Stimulated activated memory B cell treated with anti-CD40 and anti-IgM and Interleukin-4, amounts not matched to agents 10 μg/mL and 1 μg/mL and 100 μg/mL, for 72 hours (primary cell): Measurements from ENCODE around the gene BCAP31.

Experiments used
- ATAC-seq: fragments of 150-1000 bp; cut with Tn5 transposase; 2 replicates; pipeline ENCODE4 v1.10.0; 2021
- H3K27ac Mint-ChIP-seq: one replicate; pipeline ENCODE4 v1.8.0; 2022; ENCODE audit warnings: mild to moderate bottlenecking, mixed read lengths
- H3K27me3 Mint-ChIP-seq: one replicate; pipeline ENCODE4 v1.8.0; 2022; ENCODE audit warnings: mixed read lengths
- H3K36me3 Mint-ChIP-seq: one replicate; pipeline ENCODE4 v1.8.0; 2022; ENCODE audit warnings: mixed read lengths
- H3K4me1 Mint-ChIP-seq: one replicate; pipeline ENCODE4 v1.8.0; 2022; ENCODE audit warnings: mixed read lengths
- H3K4me3 Mint-ChIP-seq: one replicate; pipeline ENCODE4 v1.8.0; 2022; ENCODE audit warnings: mild to moderate bottlenecking, moderate library complexity, mixed read lengths
- H3K9me3 Mint-ChIP-seq: one replicate; pipeline ENCODE4 v1.8.0; 2022; ENCODE audit warnings: mixed read lengths

Gene BCAP31

GRCh38 chrX:153650959-153651358 lies 73.2 kb downstream of the BCAP31 start:
- peaks cover 4% of the 10 kb centered on the region for H3K4me1 Mint-ChIP-seq
- H3K4me3 Mint-ChIP-seq: no peak overlapping the region
- no peak for ATAC-seq
- no peaks in the 10 kb centered on the region for H3K9me3 Mint-ChIP-seq
- no peak overlapping the region for H3K27ac Mint-ChIP-seq
- H3K27me3 Mint-ChIP-seq: peaks cover 15% of the 10 kb centered on the region
- no peaks in the 10 kb centered on the region for H3K36me3 Mint-ChIP-seq
